HG02610 (cell line): Measurements from ENCODE around the gene GNB3.
"Not testable (repeated sequence)": the region's sequence is repeated elsewhere in the genome, so short reads cannot be mapped to it uniquely, and the experiment has no call there.

Source experiments
- ATAC-seq: cut with Tn5 transposase; IDR thresholded peaks from one replicate; pipeline ENCODE4 v1.9.1; 2021; ENCODE audit warnings: mild to moderate bottlenecking, moderate library complexity; ENCODE audit not compliant: unreplicated experiment

Gene GNB3

DNA sequence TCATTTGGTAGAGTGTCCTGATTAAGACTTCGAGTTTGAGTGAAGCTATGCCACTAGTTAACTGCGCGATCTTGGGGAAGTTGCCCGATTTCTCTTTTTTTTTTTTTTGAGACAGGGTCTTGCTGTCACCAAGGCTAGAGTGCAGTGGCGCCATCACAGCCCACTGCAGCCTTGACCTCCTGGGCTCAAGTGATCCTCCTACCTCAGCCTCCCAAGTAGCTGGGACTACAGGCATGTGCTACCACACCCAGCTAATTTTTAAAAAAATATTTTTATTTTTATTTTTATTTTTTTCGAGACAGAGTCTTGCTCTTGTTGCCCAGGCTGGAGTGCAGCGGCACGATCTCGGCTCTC is 33.3 kb downstream of the GNB3 start:
- not testable (repeated sequence) for ATAC-seq

DNA sequence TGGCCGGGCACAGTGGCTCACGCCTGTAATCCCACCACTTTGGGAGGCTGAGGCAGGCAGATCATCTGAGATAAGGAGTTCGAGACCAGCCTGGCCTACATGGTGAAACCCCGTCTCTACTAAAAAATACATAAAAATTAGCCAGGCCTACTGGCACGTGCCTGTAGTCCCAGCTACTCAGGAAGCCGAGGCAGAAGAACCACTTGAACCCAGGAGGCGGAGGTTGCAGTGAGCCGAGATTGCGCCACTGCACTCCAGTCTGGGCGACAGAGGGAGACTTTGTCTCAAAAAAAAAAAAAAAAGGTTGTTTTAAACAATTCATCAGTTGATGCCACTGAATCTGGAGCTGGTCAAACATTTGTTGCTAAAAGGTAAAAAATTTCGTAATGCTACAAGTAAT is 39.1 kb downstream of the GNB3 start:
- ATAC-seq = not testable (repeated sequence)

DNA sequence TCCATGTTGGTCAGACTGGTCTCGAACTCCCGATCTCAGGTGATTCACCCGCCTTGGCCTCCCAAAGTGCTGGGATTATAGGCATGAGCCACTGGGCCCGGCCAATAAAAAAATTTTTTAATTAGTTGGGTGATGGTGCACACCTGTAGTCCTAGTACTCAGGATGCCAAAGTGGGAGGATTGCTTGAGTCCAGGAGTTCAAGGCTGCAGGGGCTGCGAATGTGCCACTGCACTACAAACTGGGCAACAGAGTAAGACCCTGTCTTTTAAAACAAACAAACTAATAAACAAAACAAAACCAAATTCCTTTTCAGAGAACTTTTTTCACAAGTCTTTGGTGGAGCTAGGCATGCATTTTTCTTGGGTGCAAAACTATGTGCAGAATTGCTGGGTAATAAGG is 42.5 kb downstream of the GNB3 start:
- ATAC-seq = no peak

DNA sequence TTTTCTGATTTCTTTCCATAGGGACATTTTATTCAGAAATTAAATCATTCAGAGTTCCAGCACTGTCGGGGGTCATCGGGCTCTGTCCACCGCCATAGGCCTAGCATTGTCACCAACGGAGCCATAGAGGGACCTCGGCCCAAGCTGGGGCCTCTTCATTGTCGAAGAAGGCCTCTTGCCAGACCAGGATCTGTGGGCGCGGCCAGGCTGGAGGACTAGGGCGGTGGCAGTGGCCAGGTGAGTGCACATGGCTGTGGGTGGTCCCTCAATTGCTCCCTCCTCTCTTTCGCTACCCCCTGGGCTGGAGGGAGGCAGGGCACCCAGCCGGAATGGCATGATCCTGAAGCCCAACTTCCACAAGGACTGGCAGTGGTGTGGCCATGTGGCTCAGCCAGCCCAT is 43.0 kb downstream of the GNB3 start:
- no peak for ATAC-seq

DNA sequence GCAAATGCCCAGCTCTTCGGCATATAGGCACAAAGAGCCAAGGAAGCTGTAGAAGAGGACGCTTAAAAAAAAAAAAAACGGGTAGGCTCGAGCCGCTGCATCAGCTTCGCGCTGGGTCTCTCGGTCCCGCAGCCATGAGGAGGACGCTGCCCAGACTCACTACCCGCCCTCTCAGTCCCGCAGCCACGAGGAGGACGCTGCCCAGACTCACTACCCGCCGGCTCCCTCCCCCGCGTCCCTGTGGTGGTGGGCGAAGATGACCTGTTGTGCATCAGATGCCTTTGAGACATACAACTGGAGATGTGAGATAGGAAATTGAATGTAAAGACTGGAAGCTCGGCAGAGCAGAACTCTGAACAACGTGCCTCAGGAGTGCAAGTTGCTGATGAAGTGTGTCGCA is 43.8 kb downstream of the GNB3 start:
- no peak for ATAC-seq

DNA sequence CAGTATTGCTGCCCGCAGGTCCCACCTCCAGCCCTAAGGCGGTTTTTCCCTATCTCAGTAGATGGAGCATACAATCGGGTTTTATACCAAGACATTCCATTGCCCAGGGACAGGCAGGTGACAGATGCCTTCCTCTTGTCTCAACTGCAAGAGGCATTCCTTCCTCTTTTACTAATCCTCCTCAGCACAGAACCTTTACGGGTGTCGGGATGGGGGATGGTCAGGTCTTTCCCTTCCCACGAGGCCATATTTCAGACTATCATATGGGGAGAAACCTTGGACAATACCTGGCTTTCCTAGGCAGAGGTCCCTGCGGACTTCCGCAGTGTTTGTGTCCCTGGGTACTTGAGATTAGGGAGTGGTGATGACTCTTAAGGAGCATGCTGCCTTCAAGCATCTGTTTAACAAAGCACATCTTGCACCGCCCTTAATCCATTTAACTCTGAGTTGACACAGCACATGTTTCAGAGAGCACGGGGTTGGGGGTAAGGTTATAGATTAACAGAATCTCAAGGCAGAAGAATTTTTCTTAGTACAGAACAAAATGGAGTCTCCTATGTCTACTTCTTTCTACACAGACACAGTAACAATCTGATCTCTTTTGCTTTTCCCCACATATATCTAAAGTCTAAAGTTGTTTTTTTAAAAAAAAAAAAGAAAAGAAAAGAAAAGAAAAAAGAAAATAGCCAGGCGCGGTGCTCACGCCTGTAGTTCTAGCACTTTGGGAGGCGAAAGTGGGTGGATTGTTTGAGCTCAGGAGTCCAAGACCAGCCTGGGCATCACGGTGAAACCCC is 45.7 kb downstream of the GNB3 start:
- ATAC-seq = not testable (repeated sequence)

DNA sequence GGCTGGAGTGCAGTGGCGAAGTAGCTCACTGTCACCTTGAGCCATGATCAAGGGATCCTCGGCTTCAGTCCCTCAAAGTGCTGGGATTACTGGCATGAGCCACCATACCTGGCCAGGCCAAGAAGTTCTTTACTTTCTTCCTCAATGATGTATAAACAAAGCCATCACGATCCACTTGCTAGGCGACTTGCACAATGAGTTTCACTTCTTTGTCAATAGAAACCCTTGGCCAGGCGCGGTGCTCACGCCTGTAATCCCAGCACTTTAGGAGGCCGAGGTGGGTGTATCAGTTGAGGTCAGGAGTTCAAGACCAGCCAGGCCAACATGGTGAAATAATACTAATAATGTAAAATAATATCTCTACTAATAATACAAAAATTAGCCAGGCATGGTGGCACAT is 46.7 kb downstream of the GNB3 start:
- ATAC-seq = no peak

DNA sequence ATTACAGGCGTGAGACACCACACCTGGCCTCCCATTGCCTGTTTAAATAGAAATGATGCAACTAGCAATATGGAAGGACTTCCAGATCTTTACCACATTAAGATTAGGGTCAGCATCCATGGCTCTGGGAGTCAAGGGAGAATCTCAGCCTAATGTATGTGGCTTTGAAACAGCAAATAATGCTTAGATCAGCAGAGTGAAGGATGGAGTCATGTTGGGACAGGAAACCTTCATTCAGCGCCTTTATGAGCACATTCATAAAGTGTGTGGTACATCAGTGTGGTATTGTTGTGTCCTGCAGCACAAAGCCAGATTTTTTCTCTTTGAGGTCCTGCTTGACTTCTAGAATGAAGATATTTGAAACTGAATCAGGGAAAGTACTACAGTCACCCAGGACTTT is 47.6 kb downstream of the GNB3 start:
- ATAC-seq = no peak

DNA sequence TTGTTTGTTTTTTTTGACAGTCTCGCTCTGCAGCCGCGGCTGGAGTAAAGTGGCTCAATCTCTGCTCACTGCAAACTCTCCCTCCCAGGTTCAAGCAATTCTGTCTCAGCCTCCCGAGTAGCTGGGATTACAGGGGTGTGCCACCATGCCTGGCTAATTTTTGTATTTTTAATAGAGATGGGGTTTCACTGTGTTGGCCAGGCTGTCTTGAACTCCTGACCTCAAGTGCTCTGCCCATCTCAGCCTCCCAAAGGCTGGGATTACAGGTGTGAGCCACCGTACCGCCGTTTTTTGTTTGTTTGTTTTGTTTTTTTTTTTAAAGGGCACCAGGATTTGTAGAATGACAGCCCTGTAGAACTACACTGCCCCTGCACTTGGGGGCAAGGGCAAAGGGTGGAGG is 48.1 kb downstream of the GNB3 start:
- ATAC-seq = not testable (repeated sequence)

DNA sequence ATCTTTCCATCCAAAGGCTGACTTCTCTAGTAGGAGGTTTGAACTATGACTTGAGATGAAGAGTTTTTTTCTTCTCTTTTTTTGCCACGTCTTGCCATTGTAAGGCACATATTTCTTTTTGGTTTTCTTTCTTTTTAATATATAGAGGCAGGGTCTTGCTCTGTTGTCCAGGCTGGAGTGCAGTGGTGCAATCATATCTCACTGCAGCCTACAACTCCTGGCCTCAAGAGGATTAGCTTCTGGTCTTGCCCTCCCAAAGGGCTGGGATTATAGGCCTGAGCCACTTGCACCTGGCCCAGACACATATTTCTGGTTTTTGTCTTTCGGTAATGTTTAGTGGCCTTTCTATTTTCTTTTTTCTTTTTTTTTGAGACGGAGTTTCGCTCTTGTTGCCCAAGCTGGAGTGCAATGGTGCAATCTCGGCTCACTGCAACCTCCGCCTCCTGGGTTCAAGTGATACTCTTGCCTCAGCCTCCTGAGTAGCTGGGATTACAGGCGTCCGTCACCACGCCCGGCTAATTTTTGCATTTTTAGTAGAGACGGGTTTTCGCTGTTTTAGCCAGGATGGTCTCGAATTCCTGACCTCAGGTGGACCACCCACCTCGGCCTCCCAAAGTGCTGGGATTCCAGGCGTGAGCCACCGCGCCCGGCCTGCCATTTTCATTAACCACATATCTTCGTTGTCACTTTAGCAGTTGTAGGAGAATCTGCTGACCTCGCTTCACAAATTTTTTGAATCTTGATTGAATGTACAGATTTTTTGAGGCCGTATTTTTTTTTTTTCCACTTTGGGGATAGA is 49.2 kb downstream of the GNB3 start:
- not testable (repeated sequence) for ATAC-seq

DNA sequence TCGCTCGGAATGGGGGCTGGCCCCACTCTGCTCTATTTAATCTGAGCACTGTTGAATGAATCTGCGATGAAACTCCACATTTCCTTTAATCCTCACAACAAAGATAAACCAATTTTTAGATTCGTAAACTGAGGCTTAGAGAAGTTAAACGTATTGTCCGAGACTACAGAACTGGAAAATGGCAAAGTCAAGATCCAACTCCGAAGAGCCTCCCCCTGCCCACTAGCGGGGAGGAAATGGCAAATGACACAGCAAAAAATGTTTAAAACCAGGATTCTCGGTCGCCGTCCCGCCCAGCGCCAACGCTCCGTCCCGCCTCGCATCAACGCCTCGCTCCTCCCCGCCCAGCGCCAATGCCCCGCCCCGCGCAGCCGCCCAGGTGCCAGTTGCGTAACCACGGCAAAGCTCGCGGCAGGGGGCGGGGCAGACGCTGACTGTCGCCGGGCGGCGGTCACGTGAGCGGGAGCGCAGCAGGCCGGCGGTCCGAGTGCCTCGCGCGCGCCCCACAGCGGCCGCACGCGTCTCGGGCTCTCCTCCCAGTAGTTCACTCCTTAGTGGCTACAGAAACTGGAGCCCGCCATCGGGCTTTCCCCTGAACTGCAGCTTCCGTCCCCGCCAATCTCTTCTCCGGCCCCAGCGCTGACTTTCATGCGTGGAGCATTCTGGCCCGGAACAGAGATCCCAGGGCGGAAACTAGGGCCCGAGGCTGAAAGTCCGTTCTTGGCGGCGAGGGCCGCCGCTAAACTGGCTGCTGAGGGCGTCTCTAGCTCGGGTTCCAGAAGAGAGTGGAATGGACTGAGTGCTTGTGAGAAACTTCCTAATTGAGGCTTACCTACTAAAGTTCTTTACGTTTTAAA is 50.3 kb downstream of the GNB3 start:
- peak; percentile 91 for ATAC-seq

DNA sequence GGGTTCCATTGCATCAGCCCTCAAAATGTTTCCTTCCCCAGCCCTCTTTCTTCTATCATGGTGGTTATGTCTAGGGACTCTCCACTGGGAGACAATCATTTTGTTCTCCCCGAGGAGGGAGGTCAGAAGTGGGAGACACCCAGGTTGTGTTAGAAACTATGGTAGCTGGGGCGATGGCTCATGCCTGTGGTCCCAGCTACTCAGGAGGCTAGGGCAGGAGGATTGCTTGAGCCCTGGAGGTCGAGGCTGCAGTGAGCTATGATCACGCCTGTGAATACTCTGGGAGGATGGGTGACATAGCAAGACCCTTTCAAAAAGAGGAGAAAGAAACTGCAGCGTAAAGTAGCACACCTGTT is 50.9 kb downstream of the GNB3 start:
- ATAC-seq = no peak

DNA sequence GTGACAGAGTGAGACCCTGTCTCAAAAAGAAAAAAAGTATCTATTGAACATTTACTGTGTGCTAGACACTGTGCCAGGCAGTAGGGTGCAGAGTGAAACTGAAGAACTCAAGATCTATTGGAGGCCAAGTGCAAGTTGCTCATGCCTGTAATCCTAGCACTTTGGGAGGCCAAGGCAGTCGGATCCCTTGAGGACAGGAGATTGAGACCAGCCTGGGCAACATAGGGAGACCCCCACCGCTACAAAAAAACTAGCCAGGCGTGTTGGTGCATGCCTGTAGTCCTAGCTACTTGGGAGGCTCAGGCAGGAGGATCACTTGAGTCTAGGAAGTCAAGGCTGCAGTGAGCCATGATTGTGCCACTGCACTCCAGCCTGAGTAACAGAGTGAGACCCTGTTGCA is 52.0 kb downstream of the GNB3 start:
- not testable (repeated sequence) for ATAC-seq

DNA sequence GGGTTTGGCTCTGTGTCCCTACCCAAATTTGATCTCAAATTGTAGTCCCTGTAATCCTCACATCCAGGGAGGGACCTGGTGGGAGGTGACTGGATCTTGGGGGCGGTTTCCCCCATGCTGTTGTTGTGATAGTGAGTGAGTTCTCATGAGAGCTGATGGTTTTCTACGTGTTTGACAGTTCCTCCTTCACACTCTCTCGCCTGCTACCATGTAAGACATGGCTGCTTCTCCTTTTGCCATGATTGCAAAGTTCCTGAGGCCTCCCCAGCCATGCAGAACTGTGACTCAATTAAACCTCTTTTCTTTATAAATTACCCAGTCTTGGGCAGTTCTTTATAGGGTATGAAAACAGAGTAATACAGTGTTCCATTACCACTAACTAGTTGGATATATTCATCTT is 53.6 kb downstream of the GNB3 start:
- ATAC-seq = no peak
